GM12874 (cell line): ENCODE results near the gene COPG1.
A peak's percentile ranks its signal among the peaks of the same experiment; 100 is the strongest.

ENCODE experiments used
- CTCF ChIP-seq: IDR thresholded peaks from 2 replicates; pipeline ENCODE4 v1.5.1; 2011; ENCODE audit warnings: low read depth, mild to moderate bottlenecking, control low read depth, low read length, moderate library complexity; ENCODE audit not compliant: insufficient read depth

Gene COPG1

GRCh38 chr3:129317014-129317771 is 67.8 kb downstream of the COPG1 start:
- no peak for TF ChIP-seq CTCF

- TF ChIP-seq CTCF: no peak
Observed at GRCh38 chr3:129317848-129318247, 68.4 kb downstream of the COPG1 start.

- no peak for TF ChIP-seq CTCF
Observed at GRCh38 chr3:129318921-129319320, 69.5 kb downstream of the COPG1 start.

- no peak for TF ChIP-seq CTCF
Observed at GRCh38 chr3:129320261-129320660, 70.9 kb downstream of the COPG1 start.

- TF ChIP-seq CTCF: no peak
Observed at GRCh38 chr3:129320825-129321487, 71.5 kb downstream of the COPG1 start.

- no peak for TF ChIP-seq CTCF
Observed at GRCh38 chr3:129321887-129322286, 72.5 kb downstream of the COPG1 start.

- TF ChIP-seq CTCF: peak; percentile 71
Observed at GRCh38 chr3:129323651-129324294, 74.4 kb downstream of the COPG1 start.
